Effector memory CD4-positive, alpha-beta T cell (primary cell): ENCODE results near the gene CRTAP.
A peak's percentile ranks its signal among the peaks of the same experiment; 100 is the strongest.
"Not testable (repeated sequence)": the region's sequence is repeated elsewhere in the genome, so short reads cannot be mapped to it uniquely, and the experiment has no call there.

Experiments used
- DNase-seq, 3 donors: peaks; one replicate each; pipeline ENCODE4 v3.0.0-alpha.2; 2020
- H3K27ac ChIP-seq: 2 replicates; pipeline ENCODE4 v1.7.0; 2013; ENCODE audit warnings: mild to moderate bottlenecking, low read length, moderate library complexity; ENCODE audit not compliant: insufficient read depth, poor library complexity, severe bottlenecking
- H3K27me3 ChIP-seq: replicated peaks from 2 replicates; pipeline ENCODE4 v1.7.0; 2013; ENCODE audit warnings: mild to moderate bottlenecking, low read length; ENCODE audit not compliant: insufficient read depth, control insufficient read depth, poor library complexity, severe bottlenecking
- H3K36me3 ChIP-seq: 2 replicates; pipeline ENCODE4 v1.7.0; 2013; ENCODE audit warnings: mild to moderate bottlenecking, low read length, moderate library complexity; ENCODE audit not compliant: control insufficient read depth, insufficient read depth
- H3K4me1 ChIP-seq: 2 replicates; pipeline ENCODE4 v1.7.0; 2013; ENCODE audit warnings: low read length, mild to moderate bottlenecking; ENCODE audit not compliant: control insufficient read depth, insufficient read depth, poor library complexity, severe bottlenecking
- H3K4me3 ChIP-seq: 2 replicates; pipeline ENCODE4 v1.7.0; 2013; ENCODE audit warnings: low read length, low read depth, mild to moderate bottlenecking; ENCODE audit not compliant: insufficient read depth, poor library complexity, severe bottlenecking
- H3K9me3 ChIP-seq: 2 replicates; pipeline ENCODE4 v1.7.0; 2013; ENCODE audit warnings: mild to moderate bottlenecking, low read length, moderate library complexity; ENCODE audit not compliant: control insufficient read depth

The CRTAP gene

DNA sequence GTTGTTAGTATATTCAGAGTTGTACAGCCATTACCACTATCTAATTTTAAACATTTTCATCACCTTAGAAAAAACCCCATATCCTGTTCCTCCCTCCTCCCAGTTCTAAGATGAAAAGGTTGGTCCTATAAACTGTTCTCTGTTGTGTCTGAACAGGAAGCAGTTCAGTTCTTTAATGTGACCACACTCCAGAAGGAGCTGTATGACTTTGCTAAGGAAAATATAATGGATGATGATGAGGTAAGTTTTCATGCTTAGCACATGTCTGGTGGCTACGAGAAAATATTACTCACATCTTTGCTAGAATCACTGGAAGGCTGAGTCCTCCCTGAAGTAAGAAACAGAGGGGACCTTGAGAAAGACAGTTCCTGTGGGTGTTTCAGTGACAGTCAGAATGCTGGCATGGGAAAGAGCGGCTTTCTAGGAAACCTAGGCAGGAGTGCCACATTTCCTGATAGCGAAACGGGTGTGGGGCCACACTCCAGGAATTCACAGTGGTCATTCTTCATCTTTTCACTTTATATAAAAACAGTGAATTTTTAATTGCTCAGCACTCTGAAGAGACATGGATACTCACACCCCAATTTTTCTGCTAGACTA is 20.3 kb downstream of the CRTAP start:
- Histone ChIP-seq H3K4me3 (no peak overlapping the region), H3K27me3 (no peaks in the 10 kb centered on the region), H3K4me1 (no peaks in the 10 kb centered on the region), H3K9me3 (no peaks in the 10 kb centered on the region), H3K36me3 (peaks cover 42% of the 10 kb centered on the region), H3K27ac (no peak overlapping the region)
- DNase-seq, result no peak

- no peak overlapping the region for H3K4me3 ChIP-seq
- H3K27ac ChIP-seq, result no peak overlapping the region
- no peaks in the 10 kb centered on the region for H3K4me1 ChIP-seq
- H3K9me3 ChIP-seq, result no peaks in the 10 kb centered on the region
- DNase-seq, result no peak
- no peaks in the 10 kb centered on the region for H3K27me3 ChIP-seq
- peaks cover 37% of the 10 kb centered on the region for H3K36me3 ChIP-seq
Measured at GRCh38 chr3:33137691-33138090, 23.9 kb downstream of the CRTAP start.

- not testable (repeated sequence) for H3K9me3 ChIP-seq, H3K4me1 ChIP-seq, H3K27me3 ChIP-seq, DNase-seq, H3K4me3 ChIP-seq, H3K27ac ChIP-seq
- H3K36me3 ChIP-seq, result peaks cover 34% of the 10 kb centered on the region
Measured at GRCh38 chr3:33139006-33139623, 25.3 kb downstream of the CRTAP start.

DNA sequence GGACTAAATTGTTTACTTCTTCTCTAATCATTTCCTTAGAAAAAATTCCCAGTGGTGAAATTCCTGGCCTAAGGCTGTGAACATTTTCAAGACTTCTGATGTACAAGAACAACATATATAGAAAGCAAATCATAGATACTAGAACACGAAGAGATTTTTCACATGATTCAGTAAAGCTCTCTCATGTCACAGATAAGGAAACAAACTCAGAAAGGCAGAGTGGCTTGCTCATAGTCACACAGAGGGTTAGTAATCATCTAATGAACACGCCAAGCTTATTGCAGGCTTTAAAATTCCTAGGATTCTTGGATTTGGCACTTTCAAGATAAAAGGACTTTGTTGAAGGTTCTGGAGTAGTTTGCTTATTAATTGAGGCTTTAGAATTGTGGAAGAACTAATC is 26.2 kb downstream of the CRTAP start:
- Histone ChIP-seq H3K27ac (no peak overlapping the region), H3K9me3 (no peaks in the 10 kb centered on the region), H3K4me3 (no peak overlapping the region), H3K27me3 (no peaks in the 10 kb centered on the region), H3K4me1 (no peaks in the 10 kb centered on the region), H3K36me3 (peaks cover 26% of the 10 kb centered on the region)
- DNase-seq, result no peak

DNA sequence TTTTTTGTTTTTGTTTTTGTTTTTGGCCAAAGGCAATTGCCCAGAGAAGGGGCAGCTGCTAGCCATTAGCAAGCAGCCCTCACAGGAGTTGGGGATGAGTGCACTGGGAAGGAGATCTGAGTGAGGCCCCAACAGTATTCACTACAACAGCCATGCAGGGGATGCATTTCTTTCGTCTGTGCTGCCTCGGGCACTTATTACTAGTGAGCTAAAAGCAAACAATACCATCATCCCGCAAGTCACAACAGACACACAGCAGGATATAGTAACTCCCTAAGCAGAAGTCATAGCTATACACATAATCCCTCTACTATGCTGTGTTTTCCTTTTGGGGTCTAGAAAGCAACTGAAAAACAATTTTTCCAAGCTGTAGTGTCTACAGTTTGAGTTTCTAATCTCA is 27.2 kb downstream of the CRTAP start:
- H3K27ac ChIP-seq, result no peak overlapping the region
- peaks cover 19% of the 10 kb centered on the region for H3K36me3 ChIP-seq
- H3K4me3 ChIP-seq, result no peak overlapping the region
- no peaks in the 10 kb centered on the region for H3K4me1 ChIP-seq
- H3K9me3 ChIP-seq, result no peaks in the 10 kb centered on the region
- H3K27me3 ChIP-seq, result no peaks in the 10 kb centered on the region
- no peak for DNase-seq

DNA sequence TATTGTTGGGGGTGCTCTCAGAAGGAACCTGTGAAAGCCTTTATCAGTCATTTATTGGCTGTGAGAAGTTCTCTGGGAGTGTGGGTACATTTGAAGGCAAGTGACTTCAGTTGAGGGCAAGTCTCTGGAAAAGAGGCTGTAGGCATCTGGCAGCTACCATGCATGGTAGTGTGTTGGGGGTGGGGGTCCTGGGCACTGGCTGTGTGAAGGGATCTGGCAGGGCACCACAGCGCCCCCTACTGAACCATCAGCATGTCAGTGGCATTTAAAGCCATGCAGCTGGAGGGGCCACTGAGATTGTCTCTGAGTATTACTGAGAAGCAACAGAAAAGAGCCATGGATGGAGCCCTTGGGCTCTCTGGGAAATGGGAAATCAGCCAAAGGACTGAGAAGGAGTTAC is 30.6 kb downstream of the CRTAP start:
- Histone ChIP-seq H3K9me3 (no peaks in the 10 kb centered on the region), H3K27me3 (no peaks in the 10 kb centered on the region), H3K4me3 (no peak overlapping the region), H3K36me3 (peaks cover 8% of the 10 kb centered on the region), H3K4me1 (no peaks in the 10 kb centered on the region), H3K27ac (no peak overlapping the region)
- peak in 1 of 3 donors; percentile 16 for DNase-seq

DNA sequence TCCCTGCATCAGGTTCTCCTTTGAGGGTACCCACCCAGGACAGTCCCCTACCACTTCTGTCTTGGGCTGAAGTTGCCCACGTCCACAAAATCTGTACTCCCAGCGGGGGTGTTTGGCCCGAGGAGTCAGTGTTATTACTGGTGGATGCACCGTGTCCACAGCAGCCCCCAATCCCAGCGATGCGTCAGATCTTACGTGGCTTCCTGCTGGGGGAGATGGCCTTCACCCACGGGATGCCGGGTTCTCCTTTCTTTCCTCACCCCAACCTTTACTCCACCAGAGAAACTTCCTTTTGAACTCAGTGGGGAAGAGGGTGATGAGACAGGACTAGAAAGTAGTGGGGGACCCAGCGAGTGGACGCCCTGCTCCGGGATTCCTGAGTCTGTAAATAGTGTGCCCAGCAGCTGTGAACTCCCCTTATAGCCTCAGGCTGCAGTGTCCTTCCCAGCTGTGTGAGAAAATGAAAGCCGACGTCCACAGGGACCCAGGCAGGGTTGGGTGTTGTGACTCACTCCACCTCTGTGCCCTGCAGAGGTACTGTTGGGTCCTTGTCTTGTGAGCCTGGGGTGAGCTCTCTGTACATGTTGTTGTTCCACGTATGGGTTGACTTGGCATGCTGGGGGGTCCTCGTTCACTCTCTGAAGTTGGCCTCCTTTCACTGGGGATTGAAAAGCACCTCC is 31.5 kb downstream of the CRTAP start:
- no peak overlapping the region for H3K27ac ChIP-seq
- H3K4me1 ChIP-seq, result no peaks in the 10 kb centered on the region
- peaks cover 8% of the 10 kb centered on the region for H3K36me3 ChIP-seq
- no peaks in the 10 kb centered on the region for H3K27me3 ChIP-seq
- no peak overlapping the region for H3K4me3 ChIP-seq
- H3K9me3 ChIP-seq, result no peaks in the 10 kb centered on the region
- no peak for DNase-seq

GRCh38 chr3:33145901-33146580 is 32.2 kb downstream of the CRTAP start:
- no peak overlapping the region for H3K27ac ChIP-seq
- no peak for DNase-seq
- peaks cover 8% of the 10 kb centered on the region for H3K36me3 ChIP-seq
- no peak overlapping the region for H3K4me3 ChIP-seq
- no peaks in the 10 kb centered on the region for H3K27me3 ChIP-seq
- no peaks in the 10 kb centered on the region for H3K9me3 ChIP-seq
- no peaks in the 10 kb centered on the region for H3K4me1 ChIP-seq

DNA sequence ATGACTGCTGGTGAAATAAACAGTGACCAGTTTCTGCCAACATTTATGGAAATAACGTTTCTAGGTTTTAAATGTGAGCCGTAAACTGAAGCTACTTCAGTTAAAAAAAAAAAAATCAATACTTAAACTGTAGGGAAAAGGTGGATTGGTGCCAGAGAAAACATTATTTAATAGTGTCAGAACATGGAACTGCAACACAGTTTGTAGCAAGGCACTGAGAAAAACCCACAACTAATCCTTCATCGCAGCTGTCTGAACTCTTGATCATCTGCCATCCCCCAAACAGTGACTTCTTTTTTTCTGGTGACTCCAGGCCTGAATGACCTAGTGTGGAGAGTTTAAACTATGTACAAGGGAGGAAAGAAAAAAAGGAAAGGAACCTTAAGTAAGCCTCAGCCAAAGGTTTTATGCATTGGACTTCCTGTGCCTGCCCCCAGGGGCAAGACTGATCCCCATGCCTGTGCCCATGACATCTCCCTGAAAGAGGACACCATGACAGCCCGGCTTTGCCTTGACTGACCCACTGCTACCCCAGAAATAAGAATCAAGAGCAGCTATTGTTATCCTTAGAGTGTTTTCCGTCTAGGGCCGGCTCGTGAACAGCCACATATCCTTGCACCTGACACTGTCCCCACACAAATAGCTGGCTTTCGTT is 33.1 kb downstream of the CRTAP start:
- no peaks in the 10 kb centered on the region for H3K9me3 ChIP-seq
- H3K4me3 ChIP-seq, result no peak overlapping the region
- no peaks in the 10 kb centered on the region for H3K27me3 ChIP-seq
- DNase-seq, result no peak
- H3K27ac ChIP-seq, result no peak overlapping the region
- H3K4me1 ChIP-seq, result no peaks in the 10 kb centered on the region
- H3K36me3 ChIP-seq, result peaks cover under 1% of the 10 kb centered on the region
